ENCODE data around the gene CTBP2. TPM values are rescaled to one million over a fixed set of nuclear protein-coding genes. Genes with fewer than 3 reads are reported as not detected.
"Not testable (repeated sequence)": the region's sequence is repeated elsewhere in the genome, so short reads cannot be mapped to it uniquely, and the experiment has no call there.

CTBP2 gene
- total RNA-seq, 6 experiments from 2014 or later: 3.2 to 8.2 (median 5.4) TPM

DNA sequence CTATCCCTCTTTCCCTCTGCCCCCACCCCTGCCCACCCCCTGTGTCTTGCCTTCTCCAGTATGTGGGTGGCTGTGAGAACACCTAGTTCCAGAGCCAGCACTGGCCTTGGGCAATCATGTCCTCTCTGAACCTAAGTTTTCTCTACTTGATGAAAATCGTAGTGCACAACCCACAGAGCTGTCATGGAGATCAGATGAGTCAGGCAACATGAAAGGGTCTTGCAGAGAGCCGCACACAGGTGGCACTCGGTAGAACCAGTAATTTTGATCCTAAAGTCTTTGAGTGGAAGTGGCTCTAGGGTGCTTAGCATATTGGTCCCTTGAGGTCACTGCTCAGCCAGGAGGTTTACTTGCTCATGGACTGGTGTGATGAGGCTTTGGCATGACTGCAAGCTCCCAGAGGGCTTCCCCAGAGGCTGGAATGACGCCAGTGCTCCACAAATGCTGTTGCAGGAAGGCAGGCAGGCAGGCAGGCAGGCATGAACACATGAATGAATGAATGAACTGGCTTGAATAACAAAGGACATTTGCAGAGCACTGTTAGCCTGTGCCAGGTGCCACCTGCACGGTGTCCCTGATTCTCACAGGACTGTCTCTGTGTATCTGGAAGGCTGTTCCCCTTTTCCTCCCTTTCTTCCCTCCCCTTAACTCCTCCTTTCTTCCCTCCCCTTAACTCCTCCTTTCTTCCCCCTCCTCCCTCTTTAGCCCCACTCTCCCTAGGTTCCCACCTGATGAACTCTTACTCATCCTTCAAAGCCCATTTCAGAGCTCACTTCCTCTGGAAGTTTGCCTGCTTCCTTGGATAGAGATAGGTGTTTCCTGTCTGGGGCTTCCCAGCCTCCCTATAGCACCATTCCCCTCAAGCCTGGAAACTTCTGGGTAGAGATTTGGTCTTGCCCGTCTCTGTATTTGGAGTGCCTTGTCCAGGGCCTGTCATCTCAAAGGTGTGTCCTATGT lies 27.2 kb upstream of the CTBP2 start:
- Histone ChIP-seq H3K27ac (no peak overlapping the region), H3K9me3 (no peaks in the 10 kb centered on the region), H3K4me1 (no peaks in the 10 kb centered on the region), H3K36me3 (no peaks in the 10 kb centered on the region), H3K4me3 (no peak overlapping the region), H3K27me3 (no peaks in the 10 kb centered on the region)
- 53% methylated on average over 3 of the region's 6 CpGs for WGBS (ENCODE audit: insufficient coverage, low coverage, low lambda C conversion rate, missing lambda C conversion rate)
- TF ChIP-seq POLR2A (IDR thresholded peaks at IDR 0.05): no peak
- TF ChIP-seq, protein P1, sequence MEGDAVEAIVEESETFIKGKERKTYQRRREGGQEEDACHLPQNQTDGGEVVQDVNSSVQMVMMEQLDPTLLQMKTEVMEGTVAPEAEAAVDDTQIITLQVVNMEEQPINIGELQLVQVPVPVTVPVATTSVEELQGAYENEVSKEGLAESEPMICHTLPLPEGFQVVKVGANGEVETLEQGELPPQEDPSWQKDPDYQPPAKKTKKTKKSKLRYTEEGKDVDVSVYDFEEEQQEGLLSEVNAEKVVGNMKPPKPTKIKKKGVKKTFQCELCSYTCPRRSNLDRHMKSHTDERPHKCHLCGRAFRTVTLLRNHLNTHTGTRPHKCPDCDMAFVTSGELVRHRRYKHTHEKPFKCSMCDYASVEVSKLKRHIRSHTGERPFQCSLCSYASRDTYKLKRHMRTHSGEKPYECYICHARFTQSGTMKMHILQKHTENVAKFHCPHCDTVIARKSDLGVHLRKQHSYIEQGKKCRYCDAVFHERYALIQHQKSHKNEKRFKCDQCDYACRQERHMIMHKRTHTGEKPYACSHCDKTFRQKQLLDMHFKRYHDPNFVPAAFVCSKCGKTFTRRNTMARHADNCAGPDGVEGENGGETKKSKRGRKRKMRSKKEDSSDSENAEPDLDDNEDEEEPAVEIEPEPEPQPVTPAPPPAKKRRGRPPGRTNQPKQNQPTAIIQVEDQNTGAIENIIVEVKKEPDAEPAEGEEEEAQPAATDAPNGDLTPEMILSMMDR (IDR thresholded peaks at IDR 0.05): no peak
- no peak for ATAC-seq
- intact Hi-C loops (cut with DNase I): no loop called here
- DNase-seq: no peak

DNA sequence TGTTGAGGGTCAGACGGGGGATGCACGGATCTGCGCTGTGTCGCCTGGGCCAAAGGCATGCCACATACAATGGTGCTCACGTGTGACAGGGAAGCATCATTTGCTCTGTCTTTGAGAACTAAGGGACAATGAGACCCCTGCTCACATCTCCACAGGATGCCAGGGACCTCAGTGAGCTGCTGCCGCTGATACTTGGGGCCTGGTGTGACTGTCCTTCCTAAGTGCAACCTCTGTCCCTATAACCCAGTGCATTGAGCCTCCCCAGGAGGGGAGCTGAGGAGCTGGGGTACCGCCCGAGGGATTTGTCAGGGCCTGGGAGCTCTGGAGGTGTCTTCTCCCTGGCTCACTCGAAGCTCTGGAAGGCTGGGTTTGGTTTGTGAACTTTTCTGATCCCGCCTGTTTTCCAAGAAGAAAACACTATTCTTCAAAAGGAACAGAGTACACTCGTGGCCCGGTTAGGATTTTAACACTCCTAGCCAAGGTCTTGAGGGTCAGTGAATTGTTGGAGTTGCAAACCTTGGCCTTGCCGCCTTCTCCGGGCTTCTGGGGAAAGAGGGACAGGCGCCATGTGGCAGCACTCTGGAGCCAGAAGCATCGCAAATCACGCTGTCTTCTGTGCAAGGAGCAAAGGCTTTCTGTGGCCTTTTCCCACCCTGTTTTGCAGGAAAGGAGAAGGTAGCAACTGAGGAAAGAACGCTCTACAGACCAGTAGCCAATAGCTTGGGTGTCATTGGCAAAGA lies 26.2 kb upstream of the CTBP2 start:
- no peak for DNase-seq
- no peaks in the 10 kb centered on the region for H3K9me3 ChIP-seq
- no peaks in the 10 kb centered on the region for H3K4me1 ChIP-seq
- 83% methylated on average over 5 of the region's 18 CpGs for WGBS (ENCODE audit: insufficient coverage, low coverage, low lambda C conversion rate, missing lambda C conversion rate)
- no peaks in the 10 kb centered on the region for H3K36me3 ChIP-seq
- ATAC-seq: no peak
- intact Hi-C loops (cut with DNase I): no loop called here
- no peak for TF ChIP-seq POLR2A (IDR thresholded peaks at IDR 0.05)
- TF ChIP-seq, protein P1 (IDR thresholded peaks at IDR 0.05): no peak
- no peak overlapping the region for H3K27ac ChIP-seq
- H3K4me3 ChIP-seq: no peak overlapping the region
- H3K27me3 ChIP-seq: no peaks in the 10 kb centered on the region

DNA sequence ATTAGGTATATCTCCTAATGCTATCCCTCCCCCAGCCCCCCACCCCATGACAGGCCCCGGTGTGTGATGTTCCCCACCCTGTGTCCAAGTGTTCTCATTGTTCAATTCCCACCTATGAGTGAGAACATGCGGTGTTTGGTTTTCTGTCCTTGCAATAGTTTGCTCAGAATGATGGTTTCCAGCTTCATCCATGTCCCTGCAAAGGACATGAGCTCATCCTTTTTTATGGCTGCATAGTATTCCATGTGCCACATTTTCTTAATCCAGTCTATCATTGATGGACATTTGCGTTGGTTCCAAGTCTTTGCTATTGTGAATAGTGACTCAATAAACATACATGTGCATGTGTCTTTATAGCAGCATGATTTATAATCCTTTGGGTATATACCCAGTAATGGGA lies 18.7 kb upstream of the CTBP2 start:
- H3K27ac ChIP-seq; H3K4me3 ChIP-seq; ATAC-seq; H3K4me1 ChIP-seq; H3K36me3 ChIP-seq; H3K27me3 ChIP-seq; DNase-seq; H3K9me3 ChIP-seq; intact Hi-C loops (cut with DNase I): not testable (repeated sequence)
- WGBS (ENCODE audit: insufficient coverage, low coverage, low lambda C conversion rate, missing lambda C conversion rate): 67% methylated on average over 1 of the region's 3 CpGs

DNA sequence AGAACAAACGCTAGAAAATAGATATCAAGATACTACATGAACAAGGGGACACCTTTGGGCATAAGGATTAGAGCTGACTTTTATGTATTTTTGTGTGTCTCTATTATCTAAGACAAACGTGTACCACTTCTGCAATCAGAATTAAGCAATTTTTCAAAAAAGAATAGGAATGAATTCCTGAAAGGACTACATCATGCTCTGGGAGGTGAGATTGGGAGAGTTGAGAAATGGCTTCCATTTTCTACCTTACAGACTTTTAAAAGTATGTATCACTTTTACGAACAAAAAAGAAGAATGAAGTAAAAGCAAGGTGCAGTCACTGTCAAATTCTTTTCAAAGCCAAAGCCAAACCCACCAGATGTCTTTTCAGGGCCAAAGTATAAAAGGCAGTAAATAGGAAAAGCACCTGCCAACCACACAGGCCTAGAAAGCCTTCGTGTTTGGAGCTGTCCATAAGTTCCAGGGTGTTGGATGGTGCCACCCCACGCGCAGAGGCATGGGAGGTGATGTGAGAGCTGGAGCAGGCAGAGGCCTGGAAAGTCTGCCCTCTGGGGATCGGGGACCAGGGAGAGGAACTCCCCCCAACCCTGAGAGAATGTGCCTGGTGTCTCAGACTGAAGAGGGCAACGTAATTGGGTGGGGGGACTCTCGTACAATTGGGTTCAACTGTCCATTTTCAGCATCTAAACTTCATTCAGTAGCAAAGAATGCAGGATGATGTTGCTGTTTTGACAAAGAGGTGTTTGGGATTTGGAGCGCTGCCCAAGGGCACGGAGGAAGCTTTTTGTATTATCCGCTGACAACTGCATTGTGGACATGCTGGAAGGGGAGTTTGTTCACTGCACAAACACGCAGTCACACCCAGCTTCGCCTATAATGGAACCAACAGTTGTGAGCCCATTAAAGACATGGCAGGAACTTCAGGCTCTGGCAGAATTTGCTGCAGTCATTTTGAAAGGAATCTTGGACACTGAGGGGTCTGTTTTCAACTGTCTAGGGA lies 17.6 kb upstream of the CTBP2 start:
- ATAC-seq (no peak), DNase-seq (no peak)
- H3K27me3 ChIP-seq: no peaks in the 10 kb centered on the region
- H3K4me3 ChIP-seq: no peak overlapping the region
- no peak overlapping the region for H3K27ac ChIP-seq
- H3K9me3 ChIP-seq: no peaks in the 10 kb centered on the region
- intact Hi-C loops (cut with DNase I): no loop called here
- H3K4me1 ChIP-seq: no peaks in the 10 kb centered on the region
- no peaks in the 10 kb centered on the region for H3K36me3 ChIP-seq
- TF ChIP-seq POLR2A (IDR thresholded peaks at IDR 0.05): no peak
- TF ChIP-seq, protein P1 (IDR thresholded peaks at IDR 0.05): no peak
- WGBS (ENCODE audit: insufficient coverage, low coverage, low lambda C conversion rate, missing lambda C conversion rate): 57% methylated on average over 8 of the region's 14 CpGs

Data from right lobe of liver (tissue), 6 donors.